K562 (cell line): ENCODE results near the gene LACTB. TPM values are rescaled to one million over a fixed set of nuclear protein-coding genes. Genes with fewer than 3 reads are reported as not detected.

ENCODE experiments used
- CBX2 ChIP-seq: fragments of 200-600 bp; sonication (generic); IDR thresholded peaks from one replicate; pipeline ENCODE4 v1.6.1; 2012; ENCODE audit warnings: mild to moderate bottlenecking, low read length, inconsistent platforms; ENCODE audit not compliant: insufficient read depth, poor library complexity, severe bottlenecking
- CHCHD3 ChIP-seq: fragments of 250-450 bp; sonication (Bioruptor Pico); IDR thresholded peaks from 2 replicates; pipeline ENCODE4 v2.1.2; 2022; ENCODE audit warnings: mild to moderate bottlenecking
- DNMT1 ChIP-seq: fragments of 450-650 bp; IDR thresholded peaks from 2 replicates; pipeline ENCODE4 v1.6.1; 2016; ENCODE audit warnings: antibody characterized with exemption, mild to moderate bottlenecking
- HMBOX1 ChIP-seq: sonication (generic); IDR thresholded peaks from 2 replicates; pipeline ENCODE4 v1.6.1; 2016
- ID3 ChIP-seq, 2 experiments: fragments of 250-450 bp in 1 of 2; fragments of 450-650 bp in 1 of 2; sonication (Bioruptor Pico) in 1 of 2; IDR thresholded peaks; 2 replicates each; pipeline versions ENCODE4 v1.6.1 to v1.8.0; 2016 to 2021; ENCODE audit warnings: mild to moderate bottlenecking in 2 of 2, moderate library complexity in 2 of 2, missing compliant biosample characterization in 1 of 2, missing genetic modification characterization in 1 of 2
- L3MBTL2 ChIP-seq: fragments of 450-650 bp; IDR thresholded peaks from 2 replicates; pipeline ENCODE4 v1.6.1; 2016; ENCODE audit warnings: mild to moderate bottlenecking, moderate library complexity
- MAFK ChIP-seq: IDR thresholded peaks from 2 replicates; pipeline ENCODE4 v1.6.1; 2011; ENCODE audit warnings: low read length, improper control_type of control experiment
- MTA2 ChIP-seq: fragments of 450-650 bp; IDR thresholded peaks from 2 replicates; pipeline ENCODE4 v1.6.1; 2016; ENCODE audit warnings: low read depth
- MTA3 ChIP-seq: fragments of 450-650 bp; formaldehyde crosslinking; IDR thresholded peaks from 2 replicates; pipeline ENCODE4 v1.6.1; 2017; ENCODE audit warnings: mild to moderate bottlenecking, borderline replicate concordance
- NFIX ChIP-seq: fragments of 250-450 bp; sonication (Bioruptor Pico); IDR thresholded peaks from 2 replicates; pipeline ENCODE4 v1.4.0; 2020; ENCODE audit warnings: low read depth, mild to moderate bottlenecking, moderate library complexity
- PHF21A ChIP-seq: fragments of 450-650 bp; IDR thresholded peaks from 2 replicates; pipeline ENCODE4 v1.6.1; 2017; ENCODE audit warnings: low read depth, borderline replicate concordance
- RBM22 ChIP-seq: fragments of 200-400 bp; formaldehyde crosslinking; IDR thresholded peaks from 2 replicates; pipeline ENCODE4 v1.6.1; 2018; ENCODE audit warnings: low read length, low read depth; ENCODE audit not compliant: poor library complexity, severe bottlenecking
- RFX1 ChIP-seq: fragments of 450-650 bp; IDR thresholded peaks from 2 replicates; pipeline ENCODE4 v1.6.1; 2016; ENCODE audit warnings: mild to moderate bottlenecking, moderate library complexity
- SP1 ChIP-seq: sonication (generic); formaldehyde crosslinking; IDR thresholded peaks from 2 replicates; pipeline ENCODE4 v1.8.1; 2022; ENCODE audit warnings: mild to moderate bottlenecking, missing genetic modification reagents
- TBP ChIP-seq: optimal IDR thresholded peaks from 2 replicates; pipeline ENCODE3; 2011; ENCODE audit warnings: low read depth, low read length, improper control_type of control experiment
- TFAP4 ChIP-seq: sonication (generic); formaldehyde crosslinking; IDR thresholded peaks from 2 replicates; pipeline ENCODE4 v1.8.0; 2022; ENCODE audit warnings: missing genetic modification reagents, mild to moderate bottlenecking, moderate library complexity, borderline replicate concordance
- THAP7 ChIP-seq: fragments of 250-450 bp; sonication (Bioruptor Pico); IDR thresholded peaks from 2 replicates; pipeline ENCODE4 v1.5.0; 2021
- UBTF ChIP-seq, 2 experiments: IDR thresholded peaks; 2 replicates each; pipeline ENCODE4 v1.6.1; 2012; ENCODE audit warnings: improper control_type of control experiment in 2 of 2, low read depth in 2 of 2, low read length in 2 of 2, borderline replicate concordance in 1 of 2
- ZBTB34 ChIP-seq: fragments of 250-450 bp; sonication (Bioruptor Pico); IDR thresholded peaks from 2 replicates; pipeline ENCODE4 v1.8.0; 2021; ENCODE audit warnings: mild to moderate bottlenecking, moderate library complexity
- ZEB2 ChIP-seq: fragments of 450-650 bp; IDR thresholded peaks from 2 replicates; pipeline ENCODE4 v1.6.1; 2016
- ZFPM2 ChIP-seq: fragments of 250-450 bp; sonication (Bioruptor Pico); IDR thresholded peaks from 2 replicates; pipeline ENCODE4 v1.5.1; 2022; ENCODE audit warnings: mild to moderate bottlenecking
- polyA plus RNA-seq, 8 experiments: library from polyadenylated mRNA; depleted of rRNA in 4 of 8; stranded (reverse) in 5 of 8; unstranded in 3 of 8; fragments of >200 nt; fragmentation: Nextera tagmentation in 2 of 8; fragmentation: Illumina TruSeq in 1 of 8; extraction: Ambion mirVana in 2 of 8; extraction: Trizol in 1 of 8; gene quantifications; 2 replicates each; pipeline versions ENCODE4 v1.2.1 to v1.2.3, GENCODE V29; 2011 to 2014; ENCODE audit warnings: inconsistent platforms in 1 of 8, missing spikeins in 1 of 8
- total RNA-seq, 7 experiments: library from RNA; depleted of rRNA in 6 of 7; stranded (reverse); fragments of >200 nt in 6 of 7; fragmentation: Illumina TruSeq in 2 of 7; extraction: Trizol in 2 of 7; gene quantifications; 2 replicates each; pipeline versions ENCODE4 v1.2.1 to v1.2.3, GENCODE V29; 2011 to 2021; ENCODE audit warnings: low replicate concordance in 1 of 7

Gene LACTB
- total and polyA plus RNA-seq, 9 of the 15 experiments (the other 6 are each of a cell fraction or from before 2014, with no cell fraction given) = 3.1 to 15.5 (median 9.8) TPM

GRCh38 chr15:63075015-63075983 lies 46.4 kb upstream of the LACTB start (continued):
- TF ChIP-seq THAP7 (CRISPR knock-in tag) (no peak), PHF21A (no peak), MAFK (peak; percentile 29; the same call in 1 of the 2 replicates), ID3 (CRISPR knock-in tag; IDR thresholded peaks at IDR 0.05) (no peak), ID3 (tag; IDR thresholded peaks at IDR 0.05) (no peak), HMBOX1 (no peak), NFIX (CRISPR knock-in tag) (no peak), RBM22 (no peak), L3MBTL2 (0 out of 2 replicates have a peak, but pooled peaks have one; percentile 28), MTA2 (no peak), ZFPM2 (CRISPR knock-in tag) (no peak), RFX1 (no peak), TFAP4 (no peak), TBP (no peak), ZBTB34 (CRISPR knock-in tag) (no peak), CBX2 (no peak), ZEB2 (no peak), UBTF (IDR thresholded peaks at IDR 0.05; ENCODE audit: borderline replicate concordance in 1 of 2, low read depth in 2 of 2, low read length in 2 of 2) (0 out of 4 replicates have a peak, but pooled peaks of 1 of the 2 experiments have one; percentile 23), SP1 (CRISPR knock-in tag) (no peak), MTA3 (no peak), DNMT1 (no peak), CHCHD3 (CRISPR knock-in tag) (no peak)
